AG04449 (cell line): Measurements from ENCODE around the gene TCF23.

Experiments
- CTCF ChIA-PET: fragments of 350-600 bp; formaldehyde crosslinking; extraction: SDS; loops from one replicate; lab custom pipeline; 2021; ENCODE audit warnings: antibody characterized with exemption; lab: Yijun Ruan, JAX
- POLR2A ChIA-PET: fragments of 400-600, 350-600 bp; formaldehyde crosslinking; extraction: SDS; loops from one replicate; lab custom pipeline; 2020; ENCODE audit warnings: antibody characterized with exemption, inconsistent platforms; lab: Yijun Ruan, JAX
- DNase-seq: peaks from one replicate; pipeline ENCODE4 v3.0.0-alpha.2; 2010; ENCODE audit warnings: low read depth, low spot score
- H3K4me3 ChIP-seq: 2 replicates; pipeline ENCODE4 v1.5.1; 2011; ENCODE audit warnings: low read depth, mild to moderate bottlenecking, control low read depth, low read length
- CTCF ChIP-seq: IDR thresholded peaks from one replicate; pipeline ENCODE4 v1.5.1; 2011; ENCODE audit warnings: mild to moderate bottlenecking, moderate library complexity, low read length, control low read depth, inconsistent platforms; ENCODE audit not compliant: insufficient read depth; ENCODE audit errors: missing control alignments

Gene TCF23

GRCh38 chr2:27121906-27122305 lies 26.9 kb upstream of the TCF23 start:
- no peak overlapping the region for H3K4me3 ChIP-seq
- ChIA-PET POLR2A (no interaction called here), CTCF (interaction anchor here (0.8 to 1.0 kb wide), 2 partner anchors 10 to 12 kb away, joined by 3 read pairs; no protein-coding TSS in a partner anchor)
- DNase-seq = no peak
- no peak for TF ChIP-seq CTCF

GRCh38 chr2:27122791-27123190 lies 26.0 kb upstream of the TCF23 start:
- no peak for TF ChIP-seq CTCF
- ChIA-PET POLR2A (interaction anchor here (2.4 kb wide), 1 partner anchor 11 kb away, joined by 8 read pairs; the partner anchor contains the start of gene PREB), CTCF (interaction anchor here (1.1 to 1.6 kb wide), 4 partner anchors 63 to 198 kb away, joined by 3 to 12 read pairs (median 3); no protein-coding TSS in a partner anchor)
- H3K4me3 ChIP-seq = no peak overlapping the region
- no peak for DNase-seq

GRCh38 chr2:27123302-27124150 lies 25.3 kb upstream of the TCF23 start, which contains the start of gene ABHD1:
TSS of gene ABHD1 (plus strand) at chr2:27123815. CDS start at chr2:27123949, 134 bp downstream.
- ChIA-PET POLR2A (interaction anchor here (1.0 to 2.4 kb wide), 2 partner anchors 10 to 60 kb away, joined by 5 to 8 read pairs; partner anchors contain the start of gene PREB), CTCF (interaction anchor here (0.7 to 3.2 kb wide), 7 partner anchors 10 to 197 kb away, joined by 3 to 18 read pairs (median 3); partner anchors contain the start of gene PREB)
- no peak for DNase-seq

GRCh38 chr2:27125104-27125503 lies 23.7 kb upstream of the TCF23 start:
- POLR2A ChIA-PET = interaction anchor here (0.7 kb wide), 1 partner anchor 10 kb away, joined by 3 read pairs; the partner anchor contains the start of gene PREB
- CTCF ChIA-PET = interaction anchor here (1.3 to 3.2 kb wide), 4 partner anchors 9 to 41 kb away, joined by 3 to 18 read pairs (median 5); partner anchors contain the start of gene PREB
- TF ChIP-seq CTCF = no peak

More at GRCh38 chr2:27123302-27124150, 25.3 kb upstream of the TCF23 start, which contains the start of gene ABHD1:
- H3K4me3 ChIP-seq = peak within 1 kb of the TSS; percentile 53
- TF ChIP-seq CTCF = no peak

GRCh38 chr2:27126252-27126710 lies 22.5 kb upstream of the TCF23 start:
- ChIA-PET CTCF (interaction anchor here (1.4 to 3.2 kb wide), 2 partner anchors 8 to 66 kb away, joined by 5 to 18 read pairs; partner anchors contain the start of gene PREB), POLR2A (no interaction called here)
- TF ChIP-seq CTCF = no peak
- H3K4me3 ChIP-seq = no peak overlapping the region
- DNase-seq = no peak

More at GRCh38 chr2:27125104-27125503, 23.7 kb upstream of the TCF23 start:
- DNase-seq = no peak
- H3K4me3 ChIP-seq = no peak overlapping the region
